Sciatic nerve (tissue), 2 donors: ENCODE data around the gene BPTF. TPM values are rescaled to one million over a fixed set of nuclear protein-coding genes. Genes with fewer than 3 reads are reported as not detected.
"Not testable (repeated sequence)": the region's sequence is repeated elsewhere in the genome, so short reads cannot be mapped to it uniquely, and the experiment has no call there.

Source experiments
- ATAC-seq: fragments of 200-7000 bp; cut with Tn5 transposase; one replicate; pipeline ENCODE4 v1.9.1; 2020; ENCODE audit warnings: mild to moderate bottlenecking, moderate library complexity
- DNase-seq: peaks from one replicate; pipeline ENCODE4 v3.0.0-alpha.2; 2020; ENCODE audit warnings: low spot score
- intact Hi-C: fragments of 100-400 bp; cut with DNase I; formaldehyde crosslinking; loops from one replicate; pipeline ENCODE4 v1.14.2; 2022
- total RNA-seq: library from RNA; stranded (reverse); fragmentation: NEBNext Ultra II Directional; extraction: Animal tissue kit (Norgen Biotek cat#: 25700); gene quantifications from one replicate; pipeline ENCODE4 v1.2.1, GENCODE V29; 2021
- donor health status: DM: no; HTN: no; CAD: no.
- donor health status: DM: no; HTN: no; CAD: no.

BPTF gene
- total RNA-seq, 1 donor from 2014 or later = 154 TPM

- ATAC-seq (peak; percentile 83), DNase-seq (peak; percentile 88)
- intact Hi-C loops = no loop called here
These were observed 168.1 kb downstream of the BPTF start for GRCh38 chr17:67993153-67993997.

GRCh38 chr17:67993998-67994361 lies 168.7 kb downstream of the BPTF start:
- intact Hi-C loops = no loop called here
- ATAC-seq (no peak), DNase-seq (no peak)

- ATAC-seq = no peak
- no peak for DNase-seq
- intact Hi-C loops = no loop called here
These were observed 169.7 kb downstream of the BPTF start for GRCh38 chr17:67994817-67995569.

- intact Hi-C loops = no loop called here
- peak; percentile 23 for ATAC-seq
- DNase-seq = peak; percentile 67
These were observed 170.4 kb downstream of the BPTF start for GRCh38 chr17:67995570-67996263.

- intact Hi-C loops, ATAC-seq: not testable (repeated sequence)
These were observed 171.2 kb downstream of the BPTF start, which contains the start of gene C17orf58 for GRCh38 chr17:67996301-67997171. TSS of gene C17orf58 (minus strand) at chr17:67996469. CDS start at chr17:67996198, 271 bp downstream.

GRCh38 chr17:67998466-67998865 lies 173.2 kb downstream of the BPTF start:
- no peak for DNase-seq
- no peak for ATAC-seq
- intact Hi-C loops = no loop called here

More at GRCh38 chr17:67996301-67997171, 171.2 kb downstream of the BPTF start, which contains the start of gene C17orf58:
- DNase-seq = not testable (repeated sequence)

GRCh38 chr17:67999291-67999911 lies 174.1 kb downstream of the BPTF start:
- DNase-seq = no peak
- ATAC-seq = no peak
- intact Hi-C loops = no loop called here

GRCh38 chr17:68004201-68004600 lies 178.9 kb downstream of the BPTF start:
- DNase-seq (no peak), ATAC-seq (no peak)
- intact Hi-C loops = no loop called here

GRCh38 chr17:68006797-68007196 lies 181.5 kb downstream of the BPTF start:
- peak; percentile 57 for ATAC-seq

GRCh38 chr17:68011199-68011665 lies 185.9 kb downstream of the BPTF start:
- intact Hi-C loops = no loop called here
- peak; percentile 70 for DNase-seq
- peak; percentile 59 for ATAC-seq

More at GRCh38 chr17:68006797-68007196, 181.5 kb downstream of the BPTF start:
- DNase-seq = peak; percentile 23
- intact Hi-C loops = no loop called here

- no peak for DNase-seq
- ATAC-seq = no peak
- intact Hi-C loops = no loop called here
These were observed 188.1 kb downstream of the BPTF start for GRCh38 chr17:68013385-68013784.

GRCh38 chr17:68015081-68015723 lies 189.9 kb downstream of the BPTF start:
- DNase-seq (no peak), ATAC-seq (no peak)
- intact Hi-C loops = no loop called here

- intact Hi-C loops = no loop called here
- no peak for ATAC-seq
- DNase-seq = no peak
These were observed 191.5 kb downstream of the BPTF start for GRCh38 chr17:68016838-68017237.

- DNase-seq, ATAC-seq, intact Hi-C loops: not testable (repeated sequence)
These were observed 193.2 kb downstream of the BPTF start for GRCh38 chr17:68018493-68018892.

- DNase-seq (no peak), ATAC-seq (peak; percentile 12)
- intact Hi-C loops = no loop called here
These were observed 194.0 kb downstream of the BPTF start for GRCh38 chr17:68019336-68019674.

GRCh38 chr17:68019675-68020408 lies 194.5 kb downstream of the BPTF start:
- ATAC-seq = peak; percentile 99
- peak; percentile 99 for DNase-seq
- intact Hi-C loops = no loop called here

GRCh38 chr17:68020409-68020756 lies 195.1 kb downstream of the BPTF start:
- intact Hi-C loops = no loop called here
- no peak for ATAC-seq
- DNase-seq = no peak
